GM19455 (cell line): ENCODE data around the gene GCDH.

Source experiments
- ATAC-seq: cut with Tn5 transposase; IDR thresholded peaks from one replicate; pipeline ENCODE4 v1.9.1; 2021; ENCODE audit not compliant: unreplicated experiment

GCDH gene

GRCh38 chr19:12938779-12939601 lies 48.0 kb downstream of the GCDH start:
- no peak for ATAC-seq

GRCh38 chr19:12939975-12940423 lies 49.0 kb downstream of the GCDH start:
- no peak for ATAC-seq

- no peak for ATAC-seq
Measured at GRCh38 chr19:12940897-12941296, 49.9 kb downstream of the GCDH start.

GRCh38 chr19:12943437-12944044 lies 52.6 kb downstream of the GCDH start:
- ATAC-seq: no peak

- ATAC-seq: no peak
Measured at GRCh38 chr19:12944104-12944674, 53.2 kb downstream of the GCDH start.

GRCh38 chr19:12945479-12946091 lies 54.6 kb downstream of the GCDH start, which contains the start of gene RAD23A:
Gene RAD23A (plus strand): TSS chr19:12945862. CDS start chr19:12945949, 87 bp downstream.
- ATAC-seq: peak; percentile 70

- peak; percentile 27 for ATAC-seq
Measured at GRCh38 chr19:12946092-12946721, 55.2 kb downstream of the GCDH start.

- ATAC-seq: no peak
Measured at GRCh38 chr19:12946731-12947496, 56.0 kb downstream of the GCDH start.

- ATAC-seq: no peak
Measured at GRCh38 chr19:12947702-12948611, 57.0 kb downstream of the GCDH start.

GRCh38 chr19:12948612-12949362 lies 57.8 kb downstream of the GCDH start:
- no peak for ATAC-seq
